Neural progenitor cell (in vitro differentiated cells): ENCODE results near the gene NEURL1B. TPM values are rescaled to one million over a fixed set of nuclear protein-coding genes. Genes with fewer than 3 reads are reported as not detected.

Experiments used
- DNase-seq: peaks from one replicate; pipeline ENCODE4 v3.0.0-alpha.2; 2016; ENCODE audit warnings: low spot score
- H2AFZ ChIP-seq: fragments of 200-600 bp; sonication (generic); replicated peaks from 2 replicates; pipeline ENCODE4 v1.6.1; 2016; ENCODE audit warnings: antibody characterized with exemption
- H3F3A ChIP-seq: fragments of 200-600 bp; sonication (generic); 2 replicates; pipeline ENCODE4 v1.6.1; 2016; ENCODE audit warnings: antibody characterized with exemption, low read depth
- H3K27ac ChIP-seq: fragments of 200-600 bp; sonication (generic); 2 replicates; pipeline ENCODE4 v1.5.1; 2016; ENCODE audit warnings: mild to moderate bottlenecking
- H3K27me3 ChIP-seq: fragments of 200-600 bp; sonication (generic); 2 replicates; pipeline ENCODE4 v1.6.1; 2016; ENCODE audit warnings: mild to moderate bottlenecking, moderate library complexity
- H3K36me3 ChIP-seq: fragments of 200-600 bp; sonication (generic); 2 replicates; pipeline ENCODE4 v1.5.1; 2016
- H3K4me1 ChIP-seq: fragments of 200-600 bp; sonication (generic); 2 replicates; pipeline ENCODE4 v1.6.1; 2016; ENCODE audit warnings: mixed run types
- H3K4me2 ChIP-seq: fragments of 200-600 bp; sonication (generic); 2 replicates; pipeline ENCODE4 v1.6.1; 2016
- H3K4me3 ChIP-seq: fragments of 200-600 bp; sonication (generic); 2 replicates; pipeline ENCODE4 v1.5.1; 2016
- H3K79me2 ChIP-seq: fragments of 200-600 bp; sonication (generic); 2 replicates; pipeline ENCODE4 v1.6.1; 2016; ENCODE audit warnings: low read depth
- H3K9ac ChIP-seq: fragments of 200-600 bp; sonication (generic); 2 replicates; pipeline ENCODE4 v1.6.1; 2016
- H3K9me3 ChIP-seq: fragments of 200-600 bp; sonication (generic); 2 replicates; pipeline ENCODE4 v1.5.1; 2016; ENCODE audit warnings: low read depth
- H4K20me1 ChIP-seq: fragments of 200-600 bp; sonication (generic); 2 replicates; pipeline ENCODE4 v1.6.1; 2016; ENCODE audit warnings: low read depth
- H3K27ac Mint-ChIP-seq: 3 replicates; pipeline ENCODE4 v1.8.0; 2021; ENCODE audit warnings: mixed read lengths
- H3K27me3 Mint-ChIP-seq: 2 replicates; pipeline ENCODE4 v1.8.0; 2022; ENCODE audit warnings: low read depth, mild to moderate bottlenecking, inconsistent platforms, moderate library complexity, mixed read lengths; ENCODE audit not compliant: insufficient read depth
- H3K36me3 Mint-ChIP-seq: 3 replicates; pipeline ENCODE4 v1.8.0; 2021; ENCODE audit warnings: mixed read lengths
- H3K4me1 Mint-ChIP-seq: 3 replicates; pipeline ENCODE4 v1.8.0; 2021; ENCODE audit warnings: mixed read lengths
- H3K4me3 Mint-ChIP-seq: 3 replicates; pipeline ENCODE4 v1.8.0; 2021; ENCODE audit warnings: mild to moderate bottlenecking, moderate library complexity, mixed read lengths
- H3K9me3 Mint-ChIP-seq: 3 replicates; pipeline ENCODE4 v1.8.0; 2020; ENCODE audit warnings: mixed read lengths
- EZH2 ChIP-seq: fragments of 200-600 bp; sonication (generic); IDR thresholded peaks from 2 replicates; pipeline ENCODE4 v1.6.1; 2017; ENCODE audit warnings: antibody characterized with exemption, mild to moderate bottlenecking, moderate library complexity
- EZH2phosphoT487 ChIP-seq: fragments of 200-600 bp; sonication (generic); IDR thresholded peaks from 2 replicates; pipeline ENCODE4 v1.6.1; 2017; ENCODE audit warnings: antibody characterized with exemption
- total RNA-seq: library from RNA; depleted of rRNA; stranded (reverse); fragments of >200 nt; gene quantifications from 2 replicates; pipeline ENCODE4 v1.2.3, GENCODE V29; 2015; ENCODE audit warnings: low replicate concordance
- TF ChIP-seq, protein P1 (sequence below): fragments of 200-600 bp; sonication (generic); IDR thresholded peaks from 2 replicates; pipeline ENCODE4 v1.5.1; 2017; ENCODE audit warnings: antibody characterized with exemption, mild to moderate bottlenecking

NEURL1B gene
- total RNA-seq, 1 donor from 2014 or later: 12.1 TPM

- no peak overlapping the region for H3K27ac Mint-ChIP-seq
These were observed 17.3 kb downstream of the NEURL1B start for GRCh38 chr5:172658391-172658790.

DNA sequence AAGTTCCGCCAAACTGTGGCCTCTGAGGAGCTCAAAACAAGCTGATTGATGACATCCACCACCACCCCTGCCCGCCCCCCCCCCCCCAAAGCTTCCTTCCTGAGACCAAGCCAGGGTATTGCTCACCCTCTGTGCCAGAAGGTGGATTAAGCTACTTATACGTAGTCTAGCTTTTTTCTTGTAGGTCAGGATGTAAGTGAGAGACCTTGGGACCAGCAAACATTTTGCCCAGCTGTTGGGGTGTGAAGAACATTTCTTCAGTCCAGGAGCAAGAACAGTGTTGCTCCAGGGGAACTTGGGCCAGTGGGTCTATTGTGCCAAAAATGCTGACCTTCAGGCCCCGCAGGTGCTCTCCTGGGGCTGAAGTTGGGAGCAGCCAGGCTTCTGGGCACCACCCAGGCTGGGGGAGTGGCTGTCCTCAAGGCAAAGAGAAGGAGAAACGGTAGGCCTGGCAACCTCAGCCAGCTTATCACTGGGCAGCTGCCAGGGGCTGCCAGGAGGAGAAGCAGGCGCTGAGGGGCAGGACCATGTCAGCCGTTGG, 18.0 kb downstream of the NEURL1B start:
- Histone ChIP-seq H2AFZ (no peak overlapping the region), H3K4me2 (no peak overlapping the region), H3K9ac (no peak overlapping the region), H3K36me3 (no peaks in the 10 kb centered on the region), H3K27ac (no peak overlapping the region), H3K27me3 (no peaks in the 10 kb centered on the region), H3K79me2 (no peaks in the 10 kb centered on the region), H3K4me1 (peaks cover 26% of the 10 kb centered on the region), H3K4me3 (no peak overlapping the region), H3F3A (peaks cover 11% of the 10 kb centered on the region), H4K20me1 (peaks cover 8% of the 10 kb centered on the region), H3K9me3 (no peaks in the 10 kb centered on the region)
- Mint-ChIP-seq H3K4me3 (no peak overlapping the region), H3K27ac (peak overlapping the region; percentile 90), H3K9me3 (peaks cover 3% of the 10 kb centered on the region), H3K4me1 (peaks cover 34% of the 10 kb centered on the region), H3K27me3 (peaks cover 2% of the 10 kb centered on the region), H3K36me3 (no peaks in the 10 kb centered on the region)
- DNase-seq: no peak
- no peak for TF ChIP-seq EZH2
- no peak for TF ChIP-seq EZH2phosphoT487
- TF ChIP-seq, protein P1, sequence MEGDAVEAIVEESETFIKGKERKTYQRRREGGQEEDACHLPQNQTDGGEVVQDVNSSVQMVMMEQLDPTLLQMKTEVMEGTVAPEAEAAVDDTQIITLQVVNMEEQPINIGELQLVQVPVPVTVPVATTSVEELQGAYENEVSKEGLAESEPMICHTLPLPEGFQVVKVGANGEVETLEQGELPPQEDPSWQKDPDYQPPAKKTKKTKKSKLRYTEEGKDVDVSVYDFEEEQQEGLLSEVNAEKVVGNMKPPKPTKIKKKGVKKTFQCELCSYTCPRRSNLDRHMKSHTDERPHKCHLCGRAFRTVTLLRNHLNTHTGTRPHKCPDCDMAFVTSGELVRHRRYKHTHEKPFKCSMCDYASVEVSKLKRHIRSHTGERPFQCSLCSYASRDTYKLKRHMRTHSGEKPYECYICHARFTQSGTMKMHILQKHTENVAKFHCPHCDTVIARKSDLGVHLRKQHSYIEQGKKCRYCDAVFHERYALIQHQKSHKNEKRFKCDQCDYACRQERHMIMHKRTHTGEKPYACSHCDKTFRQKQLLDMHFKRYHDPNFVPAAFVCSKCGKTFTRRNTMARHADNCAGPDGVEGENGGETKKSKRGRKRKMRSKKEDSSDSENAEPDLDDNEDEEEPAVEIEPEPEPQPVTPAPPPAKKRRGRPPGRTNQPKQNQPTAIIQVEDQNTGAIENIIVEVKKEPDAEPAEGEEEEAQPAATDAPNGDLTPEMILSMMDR: no peak

More at GRCh38 chr5:172658391-172658790, 17.3 kb downstream of the NEURL1B start:
- no peak for TF ChIP-seq EZH2phosphoT487
- TF ChIP-seq, protein P1: no peak
- TF ChIP-seq EZH2: no peak
- Histone ChIP-seq H3K27ac (no peak overlapping the region), H3K4me2 (no peak overlapping the region), H3F3A (peaks cover 11% of the 10 kb centered on the region), H3K9me3 (no peaks in the 10 kb centered on the region), H2AFZ (no peak overlapping the region), H3K4me3 (no peak overlapping the region), H3K9ac (no peak overlapping the region), H3K79me2 (no peaks in the 10 kb centered on the region), H3K4me1 (peaks cover 26% of the 10 kb centered on the region), H4K20me1 (peaks cover 8% of the 10 kb centered on the region), H3K36me3 (no peaks in the 10 kb centered on the region), H3K27me3 (no peaks in the 10 kb centered on the region)
- Mint-ChIP-seq H3K36me3 (no peaks in the 10 kb centered on the region), H3K27me3 (peaks cover 2% of the 10 kb centered on the region), H3K4me1 (peaks cover 31% of the 10 kb centered on the region), H3K4me3 (no peak overlapping the region), H3K9me3 (peaks cover 3% of the 10 kb centered on the region)
- DNase-seq: no peak

DNA sequence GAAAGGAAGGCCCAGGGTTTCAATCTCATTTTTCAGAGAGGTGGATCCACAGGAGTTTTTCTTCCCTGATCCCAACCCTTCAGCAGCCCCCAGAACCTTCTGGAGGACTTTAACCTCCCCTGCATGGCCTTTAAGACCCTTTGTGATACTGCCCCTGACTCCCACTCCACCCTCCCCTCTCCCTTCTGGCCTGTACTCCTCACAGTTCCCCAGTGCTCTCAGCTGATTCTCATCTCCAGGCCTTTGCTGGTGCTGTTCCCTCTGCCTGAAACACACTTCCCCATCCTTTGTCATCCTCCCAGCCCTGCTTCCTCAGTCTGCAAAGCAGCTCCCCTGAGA, 18.5 kb downstream of the NEURL1B start:
- peaks cover 26% of the 10 kb centered on the region for H3K4me1 ChIP-seq
- peaks cover 3% of the 10 kb centered on the region for H3K9me3 Mint-ChIP-seq
- TF ChIP-seq EZH2: no peak
- TF ChIP-seq EZH2phosphoT487: no peak
- TF ChIP-seq, protein P1: no peak
- peak overlapping the region; percentile 52 for H3K4me3 Mint-ChIP-seq
- H3K9ac ChIP-seq: no peak overlapping the region
- peaks cover 8% of the 10 kb centered on the region for H4K20me1 ChIP-seq
- no peaks in the 10 kb centered on the region for H3K36me3 ChIP-seq
- no peaks in the 10 kb centered on the region for H3K27me3 ChIP-seq
- H3K36me3 Mint-ChIP-seq: no peaks in the 10 kb centered on the region
- H3K4me2 ChIP-seq: no peak overlapping the region
- peaks cover 11% of the 10 kb centered on the region for H3F3A ChIP-seq
- no peaks in the 10 kb centered on the region for H3K79me2 ChIP-seq
- H3K4me3 ChIP-seq: no peak overlapping the region
- H3K27ac ChIP-seq: peak overlapping the region; percentile 64
- no peak overlapping the region for H2AFZ ChIP-seq
- H3K27ac Mint-ChIP-seq: peak overlapping the region; percentile 95
- DNase-seq: no peak
- H3K27me3 Mint-ChIP-seq: peaks cover 2% of the 10 kb centered on the region
- H3K9me3 ChIP-seq: no peaks in the 10 kb centered on the region
- H3K4me1 Mint-ChIP-seq: peaks cover 37% of the 10 kb centered on the region
